ENCODE results near the gene AKAP13. TPM values are rescaled to one million over a fixed set of nuclear protein-coding genes. Genes with fewer than 3 reads are reported as not detected.
A peak's percentile ranks its signal among the peaks of the same experiment; 100 is the strongest.

Gene AKAP13
- total and polyA plus RNA-seq, 2 of the 13 experiments (the other 11 are each of a cell fraction or from before 2014, with no cell fraction given): 6.7 to 27.1 TPM

GRCh38 chr15:85707519-85708338, 327.3 kb downstream of the AKAP13 start (continued):
- TF ChIP-seq, protein P1, sequence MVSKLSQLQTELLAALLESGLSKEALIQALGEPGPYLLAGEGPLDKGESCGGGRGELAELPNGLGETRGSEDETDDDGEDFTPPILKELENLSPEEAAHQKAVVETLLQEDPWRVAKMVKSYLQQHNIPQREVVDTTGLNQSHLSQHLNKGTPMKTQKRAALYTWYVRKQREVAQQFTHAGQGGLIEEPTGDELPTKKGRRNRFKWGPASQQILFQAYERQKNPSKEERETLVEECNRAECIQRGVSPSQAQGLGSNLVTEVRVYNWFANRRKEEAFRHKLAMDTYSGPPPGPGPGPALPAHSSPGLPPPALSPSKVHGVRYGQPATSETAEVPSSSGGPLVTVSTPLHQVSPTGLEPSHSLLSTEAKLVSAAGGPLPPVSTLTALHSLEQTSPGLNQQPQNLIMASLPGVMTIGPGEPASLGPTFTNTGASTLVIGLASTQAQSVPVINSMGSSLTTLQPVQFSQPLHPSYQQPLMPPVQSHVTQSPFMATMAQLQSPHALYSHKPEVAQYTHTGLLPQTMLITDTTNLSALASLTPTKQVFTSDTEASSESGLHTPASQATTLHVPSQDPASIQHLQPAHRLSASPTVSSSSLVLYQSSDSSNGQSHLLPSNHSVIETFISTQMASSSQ (IDR thresholded peaks at IDR 0.05; ENCODE audit: low read depth): no peak
- TF ChIP-seq, protein P1 (CRISPR knock-in tag; IDR thresholded peaks at IDR 0.05; ENCODE audit: borderline replicate concordance): peak; percentile 19; the same call in 1 of the 2 replicates
- TF ChIP-seq TFAP4 (IDR thresholded peaks at IDR 0.05; ENCODE audit: borderline replicate concordance, low read depth): peak; percentile 60; the same call in 1 of the 2 replicates
- no peak for TF ChIP-seq MXD3 (CRISPR knock-in tag; IDR thresholded peaks at IDR 0.05)
- peak; percentile 70; the same call in 1 of the 2 replicates for TF ChIP-seq SNAPC2 (CRISPR knock-in tag; IDR thresholded peaks at IDR 0.05)
- TF ChIP-seq JDP2 (CRISPR knock-in tag; IDR thresholded peaks at IDR 0.05; ENCODE audit: borderline replicate concordance): no peak
- no peak for TF ChIP-seq CC2D1A (CRISPR knock-in tag; IDR thresholded peaks at IDR 0.05)
- TF ChIP-seq FOXK1 (CRISPR knock-in tag; IDR thresholded peaks at IDR 0.05; ENCODE audit: borderline replicate concordance, low read depth): peak; percentile 77; the same call in 1 of the 2 replicates
- TF ChIP-seq ZNF615 (CRISPR knock-in tag; IDR thresholded peaks at IDR 0.05; ENCODE audit: borderline replicate concordance): no peak
- TF ChIP-seq MAF1 (CRISPR knock-in tag; IDR thresholded peaks at IDR 0.05; ENCODE audit: borderline replicate concordance): no peak
- no peak for TF ChIP-seq ZNF124 (CRISPR knock-in tag; IDR thresholded peaks at IDR 0.05)
- peak; percentile 63 for TF ChIP-seq CEBPG (CRISPR knock-in tag; IDR thresholded peaks at IDR 0.05)
- no peak for TF ChIP-seq HMGA1 (CRISPR knock-in tag; conservative IDR thresholded peaks at IDR 0.05)
- TF ChIP-seq TFDP1 (CRISPR knock-in tag; IDR thresholded peaks at IDR 0.05; ENCODE audit: borderline replicate concordance): peak; percentile 62; the same call in 1 of the 2 replicates
- TF ChIP-seq ESRRA (CRISPR knock-in tag; IDR thresholded peaks at IDR 0.05; ENCODE audit: low read depth): peak; percentile 78
- TF ChIP-seq GRHL1 (CRISPR knock-in tag; conservative IDR thresholded peaks at IDR 0.05): no peak
- peak; percentile 74; the same call in 1 of the 2 replicates for TF ChIP-seq MEIS2 (CRISPR knock-in tag; IDR thresholded peaks at IDR 0.05)
- peak; percentile 40 for TF ChIP-seq XRCC5 (optimal IDR thresholded peaks at IDR 0.05; ENCODE audit: low read length)
- no peak for TF ChIP-seq POLR2G (IDR thresholded peaks at IDR 0.05; ENCODE audit: low read depth, low read length)
- no peak for TF ChIP-seq ZNF354B (CRISPR knock-in tag; IDR thresholded peaks at IDR 0.05)
- TF ChIP-seq PPARG (CRISPR knock-in tag; conservative IDR thresholded peaks at IDR 0.05): peak; percentile 55; the same call in 1 of the 2 replicates
- no peak for TF ChIP-seq SP1 (IDR thresholded peaks at IDR 0.05)
- no peak for TF ChIP-seq SP1 (CRISPR knock-in tag; IDR thresholded peaks at IDR 0.05)
